ENCODE data around the gene CD99L2. TPM values are rescaled to one million over a fixed set of nuclear protein-coding genes. Genes with fewer than 3 reads are reported as not detected.

Gene CD99L2
- total RNA-seq, 2 experiments from 2014 or later, result 12.6 to 14.3 TPM

- ChIA-PET POLR2A (no interaction called here), CTCF (no interaction called here)
These were observed 168.5 kb downstream of the CD99L2 start for GRCh38 chrX:150729956-150730355.

- ChIA-PET POLR2A (no interaction called here), CTCF (no interaction called here)
These were observed 178.8 kb downstream of the CD99L2 start for GRCh38 chrX:150719621-150720020.

Other genes with a start within 250 kb of the CD99L2 start
- gene MTMR1, start 205.3 kb downstream of the CD99L2 start, total RNA-seq, result 10 to 100 TPM; 30.9 to 32.8 TPM
- gene HMGB3, start 84.7 kb upstream of the CD99L2 start, total RNA-seq, result 10 to 100 TPM; 32.0 to 33.2 TPM